ENCODE data around the gene IVD.

Gene IVD
- total RNA-seq = 15.3 to 61.3 (median 39.4) reads per million in 17 experiments

DNA sequence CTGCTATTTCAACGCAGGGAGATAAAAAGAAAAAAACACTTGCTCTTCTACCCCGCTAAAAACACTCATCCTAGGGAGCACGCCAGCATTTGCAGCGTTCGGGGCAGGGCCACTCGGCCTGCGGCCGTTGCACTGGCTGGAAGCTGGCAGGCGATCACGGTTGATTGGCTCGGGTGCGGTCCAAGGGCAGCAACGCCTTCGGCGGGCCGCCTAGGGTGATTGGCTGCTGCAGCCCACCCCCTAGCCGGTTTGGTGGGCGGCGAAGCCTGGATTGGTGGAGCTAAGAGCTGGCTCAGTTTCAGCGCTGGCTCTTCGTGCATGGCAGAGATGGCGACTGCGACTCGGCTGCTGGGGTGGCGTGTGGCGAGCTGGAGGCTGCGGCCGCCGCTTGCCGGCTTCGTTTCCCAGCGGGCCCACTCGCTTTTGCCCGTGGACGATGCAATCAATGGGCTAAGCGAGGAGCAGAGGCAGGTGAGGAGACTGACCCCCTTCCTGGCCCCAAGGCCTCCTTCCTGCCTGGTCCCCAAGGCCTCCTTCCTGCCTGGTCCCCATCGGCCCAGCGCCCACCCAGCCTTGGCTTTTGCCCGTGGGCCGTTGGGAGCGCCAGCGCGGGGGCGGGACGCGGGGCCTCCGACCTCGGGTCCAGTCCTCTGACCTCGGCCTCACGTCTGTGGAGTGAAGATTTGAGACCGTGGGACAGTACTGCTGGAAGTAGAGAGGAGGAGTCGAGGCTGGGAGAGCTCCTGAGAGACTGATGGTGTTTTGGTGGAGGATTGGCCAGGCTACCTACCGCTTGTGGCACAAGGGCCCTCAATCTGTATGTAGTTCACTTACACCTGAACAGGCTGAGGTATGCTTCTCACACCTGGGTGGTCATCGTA, at the start of gene IVD:
Gene IVD (plus strand): TSS at position 295 of the 881 bp plus-strand sequence. CDS start 33 bp downstream, at position 328.
- peak; percentile 96 to 98 (median 97) for DNase-seq

GRCh38 chr15:40355976-40356585, 49.5 kb upstream of the IVD start:
- DNase-seq = no peak

- DNase-seq = no peak
Observed at GRCh38 chr15:40357246-40357645, 48.3 kb upstream of the IVD start.

- peak; percentile 92 to 98 (median 96) for DNase-seq
Observed at GRCh38 chr15:40357723-40358470, 47.7 kb upstream of the IVD start, which contains the start of gene DISP2. Gene DISP2 (plus strand): TSS chr15:40358219. CDS start chr15:40358322, 103 bp downstream.

DNA sequence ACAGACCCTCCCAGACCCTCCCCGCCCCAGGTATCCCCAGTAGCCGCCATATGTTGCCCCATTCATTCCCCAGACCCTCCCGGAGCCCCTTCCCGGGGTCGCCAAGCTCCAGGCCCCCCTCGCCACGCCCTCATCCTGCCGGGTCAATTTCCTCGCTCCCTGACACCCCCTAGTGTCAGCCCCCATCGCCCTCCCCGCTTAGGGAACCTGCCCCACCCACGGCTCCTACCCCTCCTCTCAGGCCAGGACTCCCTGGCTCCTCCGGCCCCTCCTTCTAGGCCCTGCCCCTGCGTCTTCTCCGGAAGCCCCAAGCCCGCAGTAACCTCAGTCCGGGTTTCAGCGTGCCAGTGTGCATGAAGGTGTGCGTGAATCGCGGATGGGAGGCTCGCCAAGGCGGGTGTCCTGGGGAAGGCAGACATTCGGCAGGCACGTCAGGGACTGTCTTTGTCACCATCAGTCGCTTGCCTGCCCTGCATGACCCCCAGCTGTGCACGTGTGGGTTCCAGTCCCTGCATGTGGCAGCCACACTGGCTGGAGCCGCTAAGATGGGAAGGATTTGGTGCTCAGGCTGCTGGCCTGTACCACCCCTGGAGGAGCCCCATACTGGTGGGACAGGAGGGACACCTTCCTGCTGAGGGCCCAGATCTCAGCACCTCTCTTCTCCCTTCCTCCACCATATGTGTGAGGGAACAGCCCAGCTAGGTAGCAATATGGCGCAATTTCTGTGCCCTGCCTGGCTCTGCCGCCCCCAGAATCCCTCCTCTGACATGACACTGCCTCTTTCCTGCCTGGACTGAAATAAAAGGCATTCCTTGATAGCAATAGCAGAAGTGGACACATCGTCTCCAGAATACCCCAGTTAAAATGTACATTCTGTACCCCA, 46.9 kb upstream of the IVD start:
- DNase-seq = no peak

GRCh38 chr15:40360015-40360414, 45.6 kb upstream of the IVD start:
- DNase-seq = no peak

DNA sequence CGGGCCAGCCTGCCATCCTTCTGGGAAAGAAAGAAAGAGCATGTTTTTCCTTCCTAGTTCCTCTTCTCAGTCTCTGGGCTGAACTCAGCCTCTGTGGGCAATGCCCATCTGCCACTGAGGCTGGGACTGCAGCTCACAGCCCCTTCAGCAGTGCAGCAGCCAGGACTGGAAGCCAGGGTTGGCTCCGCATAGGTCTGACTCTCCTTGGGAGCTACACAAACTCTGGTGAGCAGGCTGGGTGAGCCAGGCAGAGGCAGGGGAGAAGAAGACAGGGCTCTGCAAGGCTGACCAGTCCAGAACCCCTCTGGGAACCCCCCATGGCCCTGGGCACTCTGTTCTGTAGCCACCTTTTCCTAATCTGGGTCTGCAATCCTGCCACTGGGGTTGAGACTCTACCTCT, 44.0 kb upstream of the IVD start:
- no peak for DNase-seq

GRCh38 chr15:40363611-40364010, 42.0 kb upstream of the IVD start:
- no peak for DNase-seq

DNA sequence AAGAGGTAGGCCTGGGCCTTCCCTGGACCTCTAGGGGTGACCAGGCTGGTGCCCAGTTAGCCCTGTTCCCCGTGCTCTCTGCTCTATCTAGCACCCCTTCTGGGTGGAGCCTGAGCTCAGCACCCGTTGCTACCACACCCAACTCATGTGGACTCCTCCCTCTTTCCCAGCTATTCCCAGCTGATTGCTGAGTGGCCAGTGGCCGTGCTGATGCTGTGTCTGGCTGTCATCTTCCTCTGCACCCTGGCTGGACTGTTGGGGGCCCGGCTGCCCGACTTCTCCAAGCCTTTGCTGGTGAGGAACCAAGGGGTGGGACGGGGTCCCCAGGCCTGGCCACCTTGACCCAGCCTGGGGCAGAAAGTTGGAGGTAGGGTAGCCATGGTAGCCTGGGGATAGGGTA, 41.3 kb upstream of the IVD start:
- no peak for DNase-seq

GRCh38 chr15:40365016-40365415, 40.6 kb upstream of the IVD start:
- DNase-seq = no peak

DNA sequence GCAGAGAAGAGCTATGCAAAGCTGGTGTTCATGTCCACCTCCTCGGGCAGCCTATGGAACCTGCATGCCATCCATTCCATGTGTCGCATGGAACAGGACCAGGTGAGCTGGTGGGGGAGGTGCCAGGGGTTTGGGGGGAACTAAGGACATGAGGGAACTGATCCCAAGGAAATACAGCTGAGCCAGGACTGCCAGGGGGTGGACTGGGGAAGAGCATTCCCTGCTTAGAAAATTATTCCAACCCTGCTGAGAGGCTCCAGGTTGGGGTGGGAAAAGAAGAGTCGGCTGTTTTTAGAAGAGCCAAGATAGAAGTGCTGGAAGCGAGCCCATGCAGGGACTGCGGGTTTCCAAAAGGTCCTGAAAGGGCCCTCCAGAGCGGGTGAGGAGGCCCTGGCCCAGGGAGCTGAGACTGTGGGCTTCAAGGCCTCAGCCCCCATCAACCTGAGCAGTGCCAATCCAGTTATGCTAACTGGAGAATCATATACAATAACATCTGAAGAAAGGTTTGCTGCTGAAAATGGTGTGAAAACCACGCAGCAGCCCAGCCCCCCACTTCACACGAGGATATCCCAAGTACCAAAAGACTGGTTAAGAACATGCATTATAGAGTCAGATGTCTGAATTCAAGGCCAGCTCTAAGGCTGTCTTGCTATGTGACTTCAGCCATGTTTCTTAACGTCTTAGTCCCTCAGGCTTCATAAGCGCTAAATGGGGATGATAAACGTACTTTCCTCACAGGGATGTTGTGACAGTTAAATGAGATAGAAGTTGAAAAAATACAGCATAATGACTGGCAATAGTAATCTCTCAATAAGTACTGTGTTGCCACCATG, 39.8 kb upstream of the IVD start:
- no peak for DNase-seq

DNA sequence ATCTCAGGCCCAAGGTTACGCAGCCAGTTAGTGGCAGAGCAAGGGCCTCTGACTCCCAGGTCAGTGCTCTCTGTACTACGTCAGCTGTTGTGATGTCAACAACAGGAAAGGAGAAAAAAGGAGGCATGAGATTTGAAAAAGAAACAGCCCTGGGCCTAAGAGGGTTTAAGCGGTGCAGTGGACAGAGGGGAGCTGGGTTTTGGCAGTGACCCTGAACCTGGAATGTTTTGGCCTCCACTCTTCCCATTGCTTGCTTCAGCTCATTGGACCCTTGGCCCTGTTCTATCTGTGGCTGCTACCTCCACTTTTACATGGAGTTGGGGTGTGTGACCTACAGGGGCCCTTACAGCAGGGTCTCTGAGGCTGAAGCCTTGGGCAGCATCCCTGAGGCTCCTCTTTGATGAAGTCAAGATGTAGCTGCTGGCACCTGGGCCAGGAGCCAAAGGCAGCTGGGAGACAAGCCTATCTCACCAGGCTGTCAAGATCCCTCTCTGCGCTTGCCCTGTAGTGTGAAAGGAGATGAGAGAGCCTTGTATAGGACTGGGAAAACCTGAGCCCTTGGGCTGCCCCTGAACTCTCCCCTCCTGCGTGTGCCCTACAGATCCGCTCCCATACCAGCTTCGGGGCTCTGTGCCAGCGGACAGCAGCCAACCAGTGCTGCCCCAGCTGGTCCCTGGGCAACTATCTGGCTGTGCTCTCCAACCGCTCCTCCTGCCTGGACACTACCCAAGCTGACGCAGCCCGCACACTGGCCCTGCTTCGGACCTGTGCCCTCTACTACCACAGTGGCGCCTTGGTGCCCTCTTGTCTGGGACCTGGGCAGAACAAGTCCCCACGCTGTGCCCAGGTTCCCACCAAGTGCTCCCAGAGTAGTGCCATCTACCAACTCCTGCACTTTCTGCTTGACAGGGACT, 38.9 kb upstream of the IVD start:
- no peak for DNase-seq

GRCh38 chr15:40367371-40367685, 38.3 kb upstream of the IVD start:
- DNase-seq = no peak

GRCh38 chr15:40367686-40368611, 37.6 kb upstream of the IVD start:
- DNase-seq = peak; percentile 93 to 97 (median 96)

- no peak for DNase-seq
Observed at GRCh38 chr15:40368719-40369473, 36.7 kb upstream of the IVD start.

DNA sequence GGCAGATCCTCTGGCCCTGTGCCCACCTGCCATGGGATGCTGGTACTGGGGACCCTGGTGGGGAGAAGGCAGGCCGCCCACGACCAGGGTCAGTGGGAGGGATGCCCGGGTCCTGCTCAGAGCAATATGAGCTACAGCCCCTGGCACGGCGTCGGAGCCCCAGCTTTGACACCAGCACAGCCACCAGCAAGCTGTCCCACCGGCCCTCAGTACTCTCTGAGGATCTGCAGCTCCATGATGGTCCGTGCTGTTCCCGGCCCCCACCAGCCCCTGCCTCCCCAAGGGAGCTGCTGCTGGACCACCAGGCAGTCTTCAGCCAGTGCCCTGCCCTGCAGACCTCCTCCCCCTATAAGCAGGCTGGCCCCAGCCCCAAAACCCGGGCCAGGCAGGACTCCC, 36.1 kb upstream of the IVD start:
- DNase-seq = no peak

GRCh38 chr15:40369971-40370370, 35.6 kb upstream of the IVD start:
- no peak for DNase-seq

DNA sequence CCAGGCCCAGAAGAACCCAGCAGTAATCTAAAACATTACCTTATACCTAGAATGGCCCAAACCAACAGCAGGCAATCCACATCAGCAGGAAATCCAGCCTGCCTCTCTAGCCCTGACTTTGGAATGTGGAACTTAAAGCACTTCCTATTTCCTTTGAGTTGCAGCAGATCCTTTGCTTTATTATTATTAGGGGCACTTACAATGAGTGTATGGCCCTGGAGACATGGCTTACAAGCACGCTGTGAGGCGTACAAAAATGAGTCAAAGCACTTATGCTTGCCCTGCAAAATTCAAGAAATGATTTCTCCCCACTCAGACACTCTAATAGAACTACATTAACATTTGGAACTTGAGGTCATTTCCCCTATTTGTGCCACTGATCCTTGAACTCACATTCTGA, 32.6 kb upstream of the IVD start:
- DNase-seq = peak; percentile 52 to 81 (median 65)
